Tibial nerve (tissue), 3 donors: ENCODE data around the gene DKK3.

ENCODE experiments used
- POLR2A ChIP-seq, 2 donors: fragments of 450-650 bp; IDR thresholded peaks; one replicate each; pipeline ENCODE4 v1.6.1; 2017; ENCODE audit warnings: antibody characterized with exemption in 2 of 2, mild to moderate bottlenecking in 2 of 2, moderate library complexity in 2 of 2
- TF ChIP-seq, protein P1 (sequence below), 5 experiments: fragments of 200-600 bp in 3 of 5; fragments of 450-650 bp in 2 of 5; sonication (generic) in 3 of 5; IDR thresholded peaks; one replicate each; pipeline ENCODE4 v1.5.1; 2016 to 2019; ENCODE audit warnings: antibody characterized with exemption in 5 of 5, mild to moderate bottlenecking in 3 of 5, moderate library complexity in 2 of 5

DNA sequence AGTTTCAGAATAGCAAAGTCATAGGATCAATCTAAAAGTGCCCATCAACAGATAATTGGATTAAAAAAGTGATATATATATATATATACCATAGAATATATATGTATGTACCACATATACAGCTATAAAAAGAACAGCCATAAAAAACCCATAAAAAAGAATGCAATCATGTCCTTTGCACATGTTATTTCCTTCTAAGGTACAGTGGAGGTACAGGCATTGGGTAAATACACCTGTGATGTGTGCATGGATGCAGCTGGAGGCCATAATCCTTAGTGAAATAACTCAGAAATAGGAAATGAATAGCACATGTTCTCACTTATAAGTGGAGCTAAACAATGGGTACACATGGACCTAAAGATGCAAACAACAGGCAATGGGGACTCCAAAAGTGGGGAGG lies 7.1 kb upstream of the DKK3 start:
- no peak for TF ChIP-seq POLR2A (IDR thresholded peaks at IDR 0.05)
- TF ChIP-seq, protein P1, sequence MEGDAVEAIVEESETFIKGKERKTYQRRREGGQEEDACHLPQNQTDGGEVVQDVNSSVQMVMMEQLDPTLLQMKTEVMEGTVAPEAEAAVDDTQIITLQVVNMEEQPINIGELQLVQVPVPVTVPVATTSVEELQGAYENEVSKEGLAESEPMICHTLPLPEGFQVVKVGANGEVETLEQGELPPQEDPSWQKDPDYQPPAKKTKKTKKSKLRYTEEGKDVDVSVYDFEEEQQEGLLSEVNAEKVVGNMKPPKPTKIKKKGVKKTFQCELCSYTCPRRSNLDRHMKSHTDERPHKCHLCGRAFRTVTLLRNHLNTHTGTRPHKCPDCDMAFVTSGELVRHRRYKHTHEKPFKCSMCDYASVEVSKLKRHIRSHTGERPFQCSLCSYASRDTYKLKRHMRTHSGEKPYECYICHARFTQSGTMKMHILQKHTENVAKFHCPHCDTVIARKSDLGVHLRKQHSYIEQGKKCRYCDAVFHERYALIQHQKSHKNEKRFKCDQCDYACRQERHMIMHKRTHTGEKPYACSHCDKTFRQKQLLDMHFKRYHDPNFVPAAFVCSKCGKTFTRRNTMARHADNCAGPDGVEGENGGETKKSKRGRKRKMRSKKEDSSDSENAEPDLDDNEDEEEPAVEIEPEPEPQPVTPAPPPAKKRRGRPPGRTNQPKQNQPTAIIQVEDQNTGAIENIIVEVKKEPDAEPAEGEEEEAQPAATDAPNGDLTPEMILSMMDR (IDR thresholded peaks at IDR 0.05): no peak
